ENCODE data around the gene XIRP1. TPM values are rescaled to one million over a fixed set of nuclear protein-coding genes. Genes with fewer than 3 reads are reported as not detected.

The XIRP1 gene
- total and polyA plus RNA-seq, 2 donors (not counting 1 experiment from before 2014, with no cell fraction given): not detected

DNA sequence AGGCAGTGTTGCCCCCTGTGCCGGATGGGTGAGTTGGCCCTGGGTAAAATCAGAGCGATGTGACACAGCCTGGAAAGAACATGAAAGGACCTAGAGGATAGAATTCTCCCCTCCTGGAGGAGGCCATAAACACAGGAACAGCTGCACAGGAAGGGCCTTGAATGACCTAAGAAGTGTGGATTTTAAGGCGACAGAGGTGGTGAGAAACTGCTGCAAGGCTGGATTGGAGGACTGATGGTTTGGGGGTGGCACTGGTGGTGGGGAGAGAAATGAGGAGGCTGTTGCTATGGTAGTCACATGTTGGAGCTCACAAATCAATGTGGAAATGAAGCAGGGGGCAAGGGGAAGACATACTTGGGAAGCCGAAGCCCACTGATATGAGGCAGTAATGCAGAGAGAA, 13.8 kb downstream of the XIRP1 start:
- CTCF ChIA-PET: interaction anchor here (1.0 to 3.5 kb wide), 12 partner anchors 9 to 113 kb away, joined by 3 to 19 read pairs (median 8); partner anchors contain the start of genes TTC21A and XIRP1
- no peak overlapping the region for H2AFZ ChIP-seq (ENCODE audit: insufficient read depth, low read depth, low read length, poor library complexity, severe bottlenecking)
- peak overlapping the region; percentile 76 for H3K27ac Mint-ChIP-seq

More for the DNA sequence above, 13.8 kb downstream of the XIRP1 start:
- Histone ChIP-seq H3K4me2 (replicated peaks; ENCODE audit: low read depth, low read length, poor library complexity, severe bottlenecking) (peak overlapping the region; percentile 92), H3K27me3 (replicated peaks in 1 of 4; ENCODE audit: control extremely low read depth in 1 of 4, control insufficient read depth in 3 of 4, insufficient read depth in 4 of 4, low read length in 3 of 4) (no peaks in the 10 kb centered on the region), H3K4me1 (ENCODE audit: control insufficient read depth in 2 of 2, insufficient read depth in 2 of 2, low read length in 2 of 2) (peaks cover 23 to 35% of the 10 kb centered on the region in 2 donors), H3K27ac (ENCODE audit: low read length in 2 of 2) (peak overlapping the region in 1 of 2 donors; percentile 59), H3K36me3 (replicated peaks in 1 of 2; ENCODE audit: control extremely low read depth in 1 of 2, control insufficient read depth in 1 of 2, extremely low read depth in 1 of 2, insufficient read depth in 2 of 2, low read length in 1 of 2) (no peaks in the 10 kb centered on the region), H3K79me2 (ENCODE audit: control insufficient read depth, insufficient read depth, low read length) (no peaks in the 10 kb centered on the region), H3K4me3 (ENCODE audit: control extremely low read depth in 1 of 5, extremely low read depth in 1 of 5, insufficient read depth in 1 of 5, low read depth in 2 of 5, low read length in 4 of 5) (peak overlapping the region in 3 of 5 experiments; percentile 26 to 81 (median 57)), H3K9me3 (ENCODE audit: control extremely low read depth in 1 of 3, control insufficient read depth in 2 of 3, insufficient read depth in 1 of 3, low read length in 2 of 3) (no peaks in the 10 kb centered on the region), H3K9ac (ENCODE audit: low read length) (peak overlapping the region; percentile 75), H4K20me1 (ENCODE audit: control insufficient read depth, insufficient read depth, low read length, poor library complexity, severe bottlenecking) (no peaks in the 10 kb centered on the region)
- TF ChIP-seq, protein P1, sequence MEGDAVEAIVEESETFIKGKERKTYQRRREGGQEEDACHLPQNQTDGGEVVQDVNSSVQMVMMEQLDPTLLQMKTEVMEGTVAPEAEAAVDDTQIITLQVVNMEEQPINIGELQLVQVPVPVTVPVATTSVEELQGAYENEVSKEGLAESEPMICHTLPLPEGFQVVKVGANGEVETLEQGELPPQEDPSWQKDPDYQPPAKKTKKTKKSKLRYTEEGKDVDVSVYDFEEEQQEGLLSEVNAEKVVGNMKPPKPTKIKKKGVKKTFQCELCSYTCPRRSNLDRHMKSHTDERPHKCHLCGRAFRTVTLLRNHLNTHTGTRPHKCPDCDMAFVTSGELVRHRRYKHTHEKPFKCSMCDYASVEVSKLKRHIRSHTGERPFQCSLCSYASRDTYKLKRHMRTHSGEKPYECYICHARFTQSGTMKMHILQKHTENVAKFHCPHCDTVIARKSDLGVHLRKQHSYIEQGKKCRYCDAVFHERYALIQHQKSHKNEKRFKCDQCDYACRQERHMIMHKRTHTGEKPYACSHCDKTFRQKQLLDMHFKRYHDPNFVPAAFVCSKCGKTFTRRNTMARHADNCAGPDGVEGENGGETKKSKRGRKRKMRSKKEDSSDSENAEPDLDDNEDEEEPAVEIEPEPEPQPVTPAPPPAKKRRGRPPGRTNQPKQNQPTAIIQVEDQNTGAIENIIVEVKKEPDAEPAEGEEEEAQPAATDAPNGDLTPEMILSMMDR (IDR thresholded peaks at IDR 0.05): no peak
- TF ChIP-seq EZH2 (IDR thresholded peaks at IDR 0.05; ENCODE audit: borderline replicate concordance, insufficient read depth, low read depth, low read length, poor library complexity, severe bottlenecking): no peak
- H3K9me3 Mint-ChIP-seq (ENCODE audit: insufficient read depth): no peaks in the 10 kb centered on the region
- intact Hi-C loops (cut with micrococcal nuclease): no loop called here
- 86% methylated on average over 3 of the region's 4 CpGs for WGBS (ENCODE audit: insufficient coverage)
- peak; percentile 13 for DNase-seq
- ATAC-seq (ENCODE audit: low read depth): no peak
- peak overlapping the region; percentile 70 for H3K4me3 Mint-ChIP-seq
- H3K27me3 Mint-ChIP-seq: no peaks in the 10 kb centered on the region
- POLR2A ChIA-PET: interaction anchor here (1.1 to 1.4 kb wide), 3 partner anchors 29 to 91 kb away, joined by 3 to 5 read pairs (median 3); no protein-coding TSS in a partner anchor
- peaks cover 32% of the 10 kb centered on the region for H3K4me1 Mint-ChIP-seq
